SK-N-SH (cell line): ENCODE results near the gene CLEC17A. TPM values are rescaled to one million over a fixed set of nuclear protein-coding genes. Genes with fewer than 3 reads are reported as not detected.

ENCODE experiments used
- CTCF ChIA-PET: fragments of 300-600, 350-600 bp; formaldehyde crosslinking; extraction: SDS; loops from one replicate; lab custom pipeline; 2021; lab: Yijun Ruan, JAX
- POLR2A ChIA-PET: fragments of 350-600 bp; sonication (Branson Sonifier 250); formaldehyde crosslinking; extraction: SDS; loops from one replicate; lab custom pipeline; 2020; ENCODE audit warnings: antibody characterized with exemption, inconsistent platforms; lab: Yijun Ruan, JAX
- DNase-seq: peaks from one replicate; pipeline ENCODE4 v3.0.0; 2012
- H2AFZ ChIP-seq: fragments of 200-600 bp; sonication (generic); 2 replicates; pipeline ENCODE4 v1.8.1; 2016; ENCODE audit warnings: antibody characterized with exemption, mild to moderate bottlenecking, low read depth
- H3F3A ChIP-seq: fragments of 200-600 bp; sonication (generic); replicated peaks from 2 replicates; pipeline ENCODE3; 2016; ENCODE audit warnings: antibody characterized with exemption, mild to moderate bottlenecking; ENCODE audit not compliant: insufficient read depth
- H3K27ac ChIP-seq, 2 experiments: fragments of 200-500 bp in 1 of 2; fragments of 200-600 bp in 1 of 2; sonication (Bioruptor generic) in 1 of 2; sonication (generic), shearing (Covaris generic) in 1 of 2; 2 replicates each; pipeline versions ENCODE4 v1.5.1 to v1.6.1; 2014 to 2016; ENCODE audit warnings: low read depth in 2 of 2, inconsistent platforms in 1 of 2, low read length in 1 of 2, mild to moderate bottlenecking in 1 of 2, mixed read lengths in 1 of 2
- H3K27me3 ChIP-seq: fragments of 200-600 bp; sonication (generic), shearing (Covaris generic); 2 replicates; pipeline ENCODE4 v1.6.1; 2016; ENCODE audit warnings: mixed run types; ENCODE audit not compliant: insufficient read depth
- H3K36me3 ChIP-seq, 2 experiments: fragments of 200-500 bp in 1 of 2; fragments of 200-600 bp in 1 of 2; sonication (Bioruptor generic) in 1 of 2; sonication (generic) in 1 of 2; replicated peaks in 1 of 2; 2 replicates each; pipeline versions ENCODE3 to v1.5.1; 2014 to 2016; ENCODE audit warnings: low read length in 1 of 2, mild to moderate bottlenecking in 1 of 2; ENCODE audit not compliant: insufficient read depth in 2 of 2, control insufficient read depth in 1 of 2
- H3K4me1 ChIP-seq, 2 experiments: fragments of 200-500 bp in 1 of 2; fragments of 200-600 bp in 1 of 2; sonication (Bioruptor generic) in 1 of 2; sonication (generic), shearing (Covaris generic) in 1 of 2; 2 replicates each; pipeline versions ENCODE4 v1.5.1 to v1.6.1; 2014 to 2016; ENCODE audit warnings: low read depth in 1 of 2, low read length in 1 of 2, mixed run types in 1 of 2; ENCODE audit not compliant: insufficient read depth in 2 of 2, control insufficient read depth in 1 of 2
- H3K4me2 ChIP-seq: fragments of 200-600 bp; sonication (generic), shearing (Covaris generic); 2 replicates; pipeline ENCODE4 v1.6.1; 2017; ENCODE audit warnings: mixed run types
- H3K4me3 ChIP-seq, 2 experiments: fragments of 200-500 bp in 1 of 2; fragments of 200-600 bp in 1 of 2; sonication (Bioruptor generic) in 1 of 2; sonication (generic), shearing (Covaris generic) in 1 of 2; 2 replicates each; pipeline versions ENCODE4 v1.5.1 to v1.8.1; 2014 to 2016; ENCODE audit warnings: low read depth in 2 of 2, inconsistent platforms in 1 of 2, low read length in 1 of 2, mild to moderate bottlenecking in 1 of 2, mixed read lengths in 1 of 2, moderate library complexity in 1 of 2
- H3K79me2 ChIP-seq: fragments of 200-600 bp; sonication (generic); 2 replicates; pipeline ENCODE4 v1.8.1; 2017; ENCODE audit warnings: mild to moderate bottlenecking; ENCODE audit not compliant: insufficient read depth
- H3K9ac ChIP-seq: fragments of 200-600 bp; sonication (generic); 2 replicates; pipeline ENCODE4 v1.6.1; 2017; ENCODE audit warnings: mixed run types
- H3K9me2 ChIP-seq: fragments of 200-600 bp; sonication (generic); 2 replicates; pipeline ENCODE4 v1.6.1; 2017; ENCODE audit warnings: mixed run types
- H3K9me3 ChIP-seq: fragments of 200-600 bp; sonication (generic); 2 replicates; pipeline ENCODE4 v1.6.1; 2017; ENCODE audit warnings: mixed run types, mild to moderate bottlenecking, moderate library complexity
- H4K20me1 ChIP-seq: fragments of 200-600 bp; sonication (generic); 2 replicates; pipeline ENCODE4 v1.6.1; 2017; ENCODE audit warnings: mild to moderate bottlenecking, mixed run types; ENCODE audit not compliant: insufficient read depth
- NFIC ChIP-seq: IDR thresholded peaks from 2 replicates; pipeline ENCODE4 v1.4.0; 2012; ENCODE audit warnings: borderline replicate concordance
- RCOR1 ChIP-seq: fragments of 150-350 bp; IDR thresholded peaks from 2 replicates; pipeline ENCODE4 v1.6.1; 2017; ENCODE audit warnings: antibody characterized with exemption, low read length
- SIN3A ChIP-seq: IDR thresholded peaks from 2 replicates; pipeline ENCODE4 v1.6.1; 2012; ENCODE audit warnings: low read depth, mild to moderate bottlenecking, low read length, moderate library complexity, borderline replicate concordance
- WGBS: methylation state at CpG from one replicate; pipeline ENCODE4 v1.1.6; 2017; ENCODE audit warnings: low lambda C conversion rate; 5-methylcytosine and 5-hydroxymethylcytosine counted together
- polyA plus RNA-seq, 3 experiments: library from polyadenylated mRNA; depleted of rRNA; stranded (reverse); fragments of >200 nt; gene quantifications; 2 replicates each; pipeline ENCODE4 v1.2.3, GENCODE V29; 2012
- small RNA-seq, 7 experiments: library from RNA; depleted of rRNA; stranded (forward); fragments of <200 nt; gene quantifications; one replicate each; pipeline ENCODE3, GENCODE V24; 2012
- TF ChIP-seq, protein P1 (sequence below): fragments of 200-600 bp; sonication (generic); IDR thresholded peaks from 2 replicates; pipeline ENCODE4 v1.6.1; 2017; ENCODE audit warnings: antibody characterized with exemption, mild to moderate bottlenecking, moderate library complexity

Gene CLEC17A
- polyA plus RNA-seq, 1 of the 3 experiments (the other 2 are of a cell fraction), result not detected

DNA sequence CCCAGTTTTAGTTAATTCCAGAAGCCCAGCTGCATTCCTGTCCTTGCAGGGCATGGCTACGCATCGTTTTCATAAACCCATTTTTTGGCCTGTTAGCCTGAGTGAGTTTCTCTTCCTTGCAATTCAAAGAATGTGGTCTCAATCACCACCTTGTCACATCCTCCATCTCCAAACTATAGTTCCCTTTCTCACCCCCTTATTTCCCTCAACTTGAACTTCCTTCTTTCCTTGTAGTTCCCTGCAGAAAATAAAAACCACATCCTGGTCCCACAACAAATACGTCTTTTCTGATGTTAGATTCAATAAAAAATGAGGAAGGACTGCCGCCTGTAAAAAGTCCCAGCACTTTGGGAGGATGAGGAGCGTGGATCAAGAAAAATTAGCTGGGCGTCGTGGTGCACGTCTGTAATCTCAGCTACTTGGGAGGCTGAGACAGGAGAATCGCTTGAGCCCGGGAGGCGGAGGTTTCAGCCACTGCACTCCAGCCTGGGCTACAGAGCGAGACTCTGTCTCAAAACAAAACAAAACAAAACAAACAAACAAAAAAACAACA is 78.6 kb downstream of the CLEC17A start:
- WGBS, result 13% methylated on average over 12 of the region's 12 CpGs
- H2AFZ ChIP-seq, result no peak overlapping the region
- no peaks in the 10 kb centered on the region for H3K36me3 ChIP-seq
- no peaks in the 10 kb centered on the region for H4K20me1 ChIP-seq
- ChIA-PET CTCF (no interaction called here), POLR2A (no interaction called here)
- TF ChIP-seq RCOR1 (no peak), SIN3A (no peak), NFIC (no peak)
- TF ChIP-seq, protein P1, sequence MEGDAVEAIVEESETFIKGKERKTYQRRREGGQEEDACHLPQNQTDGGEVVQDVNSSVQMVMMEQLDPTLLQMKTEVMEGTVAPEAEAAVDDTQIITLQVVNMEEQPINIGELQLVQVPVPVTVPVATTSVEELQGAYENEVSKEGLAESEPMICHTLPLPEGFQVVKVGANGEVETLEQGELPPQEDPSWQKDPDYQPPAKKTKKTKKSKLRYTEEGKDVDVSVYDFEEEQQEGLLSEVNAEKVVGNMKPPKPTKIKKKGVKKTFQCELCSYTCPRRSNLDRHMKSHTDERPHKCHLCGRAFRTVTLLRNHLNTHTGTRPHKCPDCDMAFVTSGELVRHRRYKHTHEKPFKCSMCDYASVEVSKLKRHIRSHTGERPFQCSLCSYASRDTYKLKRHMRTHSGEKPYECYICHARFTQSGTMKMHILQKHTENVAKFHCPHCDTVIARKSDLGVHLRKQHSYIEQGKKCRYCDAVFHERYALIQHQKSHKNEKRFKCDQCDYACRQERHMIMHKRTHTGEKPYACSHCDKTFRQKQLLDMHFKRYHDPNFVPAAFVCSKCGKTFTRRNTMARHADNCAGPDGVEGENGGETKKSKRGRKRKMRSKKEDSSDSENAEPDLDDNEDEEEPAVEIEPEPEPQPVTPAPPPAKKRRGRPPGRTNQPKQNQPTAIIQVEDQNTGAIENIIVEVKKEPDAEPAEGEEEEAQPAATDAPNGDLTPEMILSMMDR, result no peak
- peaks cover 45% of the 10 kb centered on the region for H3K27me3 ChIP-seq
- H3F3A ChIP-seq, result no peaks in the 10 kb centered on the region
- H3K9me2 ChIP-seq, result no peaks in the 10 kb centered on the region
- H3K9ac ChIP-seq, result no peak overlapping the region
- no peaks in the 10 kb centered on the region for H3K4me1 ChIP-seq
- no peak overlapping the region for H3K27ac ChIP-seq
- no peaks in the 10 kb centered on the region for H3K79me2 ChIP-seq
- no peak for DNase-seq
- H3K9me3 ChIP-seq, result no peaks in the 10 kb centered on the region
- H3K4me3 ChIP-seq, result no peak overlapping the region
- no peak overlapping the region for H3K4me2 ChIP-seq

Small RNAs within 50 kb of the gene (small RNA-seq; reads per million reads assigned to genes)
- gene AC022149.2 (0 reads per million in 7 experiments), gene RN7SL842P (0 reads per million in 7 experiments)

Other genes starting within 250 kb of the CLEC17A start
- gene ADGRE5, start 201.6 kb upstream of the CLEC17A start, polyA plus RNA-seq (2012; rRNA removed), result 4.0 and 5.5 TPM in 2 replicates
- 78.0 and 88.8 TPM in 2 replicates for gene DDX39A, start 163.7 kb upstream of the CLEC17A start, polyA plus RNA-seq (2012; rRNA removed)
- 68.0 and 99.6 TPM in 2 replicates for gene PKN1, start 149.8 kb upstream of the CLEC17A start, polyA plus RNA-seq (2012; rRNA removed)
- 4.6 and 6.0 TPM in 2 replicates for gene PTGER1, start 107.7 kb upstream of the CLEC17A start, polyA plus RNA-seq (2012; rRNA removed)
- 138 and 144 TPM in 2 replicates for gene GIPC1, start 87.0 kb upstream of the CLEC17A start, polyA plus RNA-seq (2012; rRNA removed)
- gene DNAJB1, start 64.7 kb upstream of the CLEC17A start, polyA plus RNA-seq (2012; rRNA removed), result 95.7 and 103 TPM in 2 replicates
- 87.9 and 110 TPM in 2 replicates for gene TECR, start 53.5 kb upstream of the CLEC17A start, polyA plus RNA-seq (2012; rRNA removed)
- 458 and 465 TPM in 2 replicates for gene NDUFB7, start 11.0 kb upstream of the CLEC17A start, polyA plus RNA-seq (2012; rRNA removed)
- not detected in 2 replicates for gene ADGRE3, start 91.8 kb downstream of the CLEC17A start, polyA plus RNA-seq (2012; rRNA removed)
- gene ZNF333, start 107.0 kb downstream of the CLEC17A start, polyA plus RNA-seq (2012; rRNA removed), result 15.2 and 19.6 TPM in 2 replicates
- gene ADGRE2, start 195.5 kb downstream of the CLEC17A start, polyA plus RNA-seq (2012; rRNA removed), result 0.02 TPM in 1 of 2 replicates, not detected in the other